ENCODE results near the gene THBS2.

DNA sequence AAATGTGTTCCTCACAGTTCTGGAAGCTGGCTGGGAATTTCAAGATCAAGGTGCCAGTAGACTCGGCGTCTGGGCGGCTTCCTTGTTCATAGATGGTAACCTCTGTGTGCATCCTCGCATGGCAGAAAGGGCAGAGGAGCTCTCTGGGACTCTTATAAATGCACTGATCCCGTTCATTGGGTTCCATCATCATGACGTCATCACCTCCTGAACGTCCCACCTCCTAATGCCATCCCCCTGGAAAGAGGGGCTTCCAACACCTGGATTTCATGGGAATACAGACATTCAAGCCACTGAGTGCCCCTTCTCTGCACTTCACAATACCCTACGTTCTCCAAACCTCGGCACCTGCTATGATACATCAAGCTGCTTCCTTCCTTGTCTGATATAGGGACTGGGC lies 37.5 kb upstream of the THBS2 start:
- TF ChIP-seq GATA2 (IDR thresholded peaks at IDR 0.05; ENCODE audit: low read depth, low read length), result no peak
- TF ChIP-seq GATA3 (IDR thresholded peaks at IDR 0.05; ENCODE audit: low read depth, low read length), result no peak

All from SH-SY5Y (cell line).